ENCODE data around the gene WDR93. TPM values are rescaled to one million over a fixed set of nuclear protein-coding genes. Genes with fewer than 3 reads are reported as not detected.
"Not testable (repeated sequence)": the region's sequence is repeated elsewhere in the genome, so short reads cannot be mapped to it uniquely, and the experiment has no call there.

WDR93 gene
- total RNA-seq, 4 donors from 2014 or later, result 0.28 to 1.1 (median 0.36) TPM; not detected in 1

GRCh38 chr15:89787944-89788343 lies 97.3 kb downstream of the WDR93 start:
- no peak for TF ChIP-seq CTCF (IDR thresholded peaks at IDR 0.05)
- DNase-seq (ENCODE audit: low spot score) (no peak), ATAC-seq (ENCODE audit: low FRiP score) (no peak)

- DNase-seq (ENCODE audit: low spot score); ATAC-seq (ENCODE audit: low FRiP score): not testable (repeated sequence)
These were observed 98.0 kb downstream of the WDR93 start for GRCh38 chr15:89788585-89788984.

- no peak for DNase-seq (ENCODE audit: low spot score)
- no peak for ATAC-seq (ENCODE audit: low FRiP score)
- no peak for TF ChIP-seq CTCF (IDR thresholded peaks at IDR 0.05)
These were observed 99.6 kb downstream of the WDR93 start for GRCh38 chr15:89790206-89790605.

GRCh38 chr15:89790661-89791060 lies 100.0 kb downstream of the WDR93 start:
- ATAC-seq (ENCODE audit: low FRiP score) (no peak), DNase-seq (ENCODE audit: low spot score) (no peak)
- no peak for TF ChIP-seq CTCF (IDR thresholded peaks at IDR 0.05)

GRCh38 chr15:89792106-89792805 lies 101.6 kb downstream of the WDR93 start:
- no peak for TF ChIP-seq CTCF (IDR thresholded peaks at IDR 0.05)
- no peak for DNase-seq (ENCODE audit: low spot score)
- ATAC-seq (ENCODE audit: low FRiP score), result no peak

Small RNAs within 50 kb of the gene (small RNA-seq; reads per million reads assigned to genes)
- gene RNU6-132P, result not detected

Other genes with a start within 250 kb of the WDR93 start
- 10 to 100 TPM in 1 of 4 donors, under 1 TPM in 1, not detected in 2; 0.46 to 15.5 TPM for gene RHCG, start 194.2 kb upstream of the WDR93 start, total RNA-seq
- gene TICRR, start 115.3 kb upstream of the WDR93 start, total RNA-seq, result under 1 TPM in 3 of 4 donors, not detected in 1; 0.09 to 0.79 (median 0.36) TPM
- gene KIF7, start 35.3 kb upstream of the WDR93 start, total RNA-seq, result 10 to 100 TPM in 1 of 4 donors, 1 to 10 TPM in 3; 6.2 to 12.6 (median 7.7) TPM
- 1,000 to 10,000 TPM in 1 of 4 donors, 100 to 1,000 TPM in 3; 465 to 1,383 (median 891) TPM for gene PLIN1, start 11.4 kb upstream of the WDR93 start, total RNA-seq
- gene PEX11A, start 57 bp upstream of the WDR93 start, total RNA-seq, result 100 to 1,000 TPM in 1 of 4 donors, 10 to 100 TPM in 3; 18.4 to 134 (median 29.9) TPM
- gene MESP1, start 60.4 kb downstream of the WDR93 start, total RNA-seq, result 10 to 100 TPM in 1 of 4 donors, 1 to 10 TPM in 3; 4.0 to 16.2 (median 6.5) TPM
- gene MESP2, start 85.5 kb downstream of the WDR93 start, total RNA-seq, result under 1 TPM in 1 of 4 donors, not detected in 3; 0.48 TPM
- 100 to 1,000 TPM in 1 of 4 donors, 10 to 100 TPM in 3; 33.6 to 107 (median 71.9) TPM for gene ANPEP, start 124.0 kb downstream of the WDR93 start, total RNA-seq
- gene AP3S2, start 203.2 kb downstream of the WDR93 start, total RNA-seq, result 10 to 100 TPM; 37.3 to 73.8 (median 56.2) TPM
- gene ARPIN, start 222.1 kb downstream of the WDR93 start, total RNA-seq, result 10 to 100 TPM; 12.3 to 19.9 (median 17.4) TPM

All from omental fat pad (tissue), 4 donors.